CD4-positive, alpha-beta T cell treated with Interleukin-1 beta for 1 hour (primary cell): Measurements from ENCODE around the gene NDUFB3.
A peak's percentile ranks its signal among the peaks of the same experiment; 100 is the strongest.

ENCODE experiments used
- DNase-seq, 2 donors: peaks; one replicate each; pipeline ENCODE4 v3.0.0-alpha.2; 2020 to 2022

The NDUFB3 gene

DNA sequence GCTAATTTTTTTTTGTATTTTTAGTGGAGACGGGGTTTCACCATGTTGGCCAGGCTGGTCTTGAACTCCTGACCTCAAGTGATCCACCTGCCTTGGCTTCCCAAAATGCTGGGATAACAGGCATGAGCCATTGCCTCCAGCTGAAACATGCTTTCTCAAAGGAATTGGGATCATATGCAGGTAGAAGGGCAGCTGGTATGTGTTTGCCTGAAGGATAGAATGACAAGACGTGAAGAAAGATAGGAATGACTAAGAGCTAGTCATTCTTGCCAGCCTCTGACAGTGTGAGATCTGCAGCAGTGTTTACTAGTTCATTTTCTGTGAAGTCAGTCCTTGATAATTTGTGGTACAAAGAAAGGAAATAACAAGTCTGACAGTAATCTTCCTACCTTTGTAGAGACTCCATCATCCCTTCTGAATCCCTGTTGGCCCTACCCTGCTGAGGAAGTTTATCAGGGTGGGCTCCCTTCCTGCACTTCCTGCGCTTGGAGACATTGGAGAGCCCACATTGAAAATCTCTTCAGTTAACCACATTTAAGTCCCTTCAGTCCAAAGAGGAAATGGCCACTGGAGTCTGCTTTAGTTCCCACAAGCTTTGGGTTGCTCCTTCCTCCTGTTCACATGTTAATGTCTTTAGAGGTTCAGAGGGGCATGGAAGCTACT lies 58.9 kb downstream of the NDUFB3 start:
- peak; percentile 23 to 59 for DNase-seq

DNA sequence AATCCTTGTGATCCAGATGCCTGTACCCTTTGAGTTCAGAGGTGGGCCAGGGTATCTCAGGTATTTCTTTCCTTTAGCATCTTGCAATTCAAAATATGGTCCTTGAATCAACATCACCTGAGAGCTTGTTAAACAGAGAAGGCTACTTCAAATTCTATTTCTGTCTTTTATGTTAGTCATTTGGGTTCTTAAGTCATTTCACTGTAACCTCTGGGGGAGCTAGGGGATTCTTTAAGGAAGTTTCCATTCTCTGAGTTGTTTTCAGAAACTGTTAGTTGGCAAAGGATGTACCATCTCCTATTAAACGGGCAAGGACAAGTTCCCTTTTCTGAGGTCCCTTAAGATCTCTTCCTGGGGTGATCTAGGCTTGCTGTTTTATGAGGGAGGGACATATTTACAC lies 60.7 kb downstream of the NDUFB3 start:
- DNase-seq: no peak
